ENCODE data around the gene ALDH1L2. TPM values are rescaled to one million over a fixed set of nuclear protein-coding genes. Genes with fewer than 3 reads are reported as not detected.

The ALDH1L2 gene
- total RNA-seq, 1 experiment from 2014 or later, result 0.15 TPM

DNA sequence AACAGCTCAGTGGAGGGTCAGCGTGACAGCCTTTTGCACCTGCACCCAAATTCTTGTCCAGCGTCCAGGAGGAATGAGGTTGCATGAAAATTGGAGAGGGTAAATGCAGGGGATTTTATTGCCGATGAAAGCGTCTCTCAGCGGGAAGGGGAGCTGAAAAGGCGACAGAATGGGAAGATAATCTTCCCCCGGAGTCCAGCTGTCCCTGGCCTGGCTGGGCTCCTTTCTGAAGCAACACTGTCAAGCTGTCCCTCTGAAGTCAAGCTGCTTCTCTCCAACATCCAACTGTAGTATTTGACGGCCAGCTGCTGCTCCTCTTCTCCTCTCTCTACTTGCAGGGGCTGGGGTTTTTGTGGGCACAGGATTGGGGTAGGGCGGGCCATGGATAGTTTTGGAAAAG lies 65.5 kb downstream of the ALDH1L2 start:
- no peak overlapping the region for H3K4me2 ChIP-seq (ENCODE audit: low read length)
- POLR2A ChIA-PET (ENCODE audit: unreplicated experiment), result no interaction called here
- BruUV-seq (replicated peaks), result no TSS peak
- peaks cover 15% of the 10 kb centered on the region; the same call in 1 of the 2 replicates for H3K36me3 ChIP-seq (ENCODE audit: low read depth, low read length)
- H4K20me1 ChIP-seq (ENCODE audit: low read length), result no peaks in the 10 kb centered on the region
- H2AFZ ChIP-seq (ENCODE audit: low read length), result no peak overlapping the region
- no peak overlapping the region for H3K9ac ChIP-seq (ENCODE audit: low read length)
- ATAC-seq (no peak), DNase-seq (no peak)
- H3K79me2 ChIP-seq (ENCODE audit: low read length), result peaks cover 3% of the 10 kb centered on the region; the same call in 1 of the 2 replicates
- TF ChIP-seq EZH2 (IDR thresholded peaks at IDR 0.05; ENCODE audit: low read length, unreplicated experiment) (no peak), EZH2phosphoT487 (IDR thresholded peaks at IDR 0.05; ENCODE audit: borderline replicate concordance, low read length) (no peak)
- TF ChIP-seq, protein P1, sequence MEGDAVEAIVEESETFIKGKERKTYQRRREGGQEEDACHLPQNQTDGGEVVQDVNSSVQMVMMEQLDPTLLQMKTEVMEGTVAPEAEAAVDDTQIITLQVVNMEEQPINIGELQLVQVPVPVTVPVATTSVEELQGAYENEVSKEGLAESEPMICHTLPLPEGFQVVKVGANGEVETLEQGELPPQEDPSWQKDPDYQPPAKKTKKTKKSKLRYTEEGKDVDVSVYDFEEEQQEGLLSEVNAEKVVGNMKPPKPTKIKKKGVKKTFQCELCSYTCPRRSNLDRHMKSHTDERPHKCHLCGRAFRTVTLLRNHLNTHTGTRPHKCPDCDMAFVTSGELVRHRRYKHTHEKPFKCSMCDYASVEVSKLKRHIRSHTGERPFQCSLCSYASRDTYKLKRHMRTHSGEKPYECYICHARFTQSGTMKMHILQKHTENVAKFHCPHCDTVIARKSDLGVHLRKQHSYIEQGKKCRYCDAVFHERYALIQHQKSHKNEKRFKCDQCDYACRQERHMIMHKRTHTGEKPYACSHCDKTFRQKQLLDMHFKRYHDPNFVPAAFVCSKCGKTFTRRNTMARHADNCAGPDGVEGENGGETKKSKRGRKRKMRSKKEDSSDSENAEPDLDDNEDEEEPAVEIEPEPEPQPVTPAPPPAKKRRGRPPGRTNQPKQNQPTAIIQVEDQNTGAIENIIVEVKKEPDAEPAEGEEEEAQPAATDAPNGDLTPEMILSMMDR (conservative IDR thresholded peaks at IDR 0.05; ENCODE audit: low read depth, low read length), result no peak
- no peak overlapping the region for H3K4me3 ChIP-seq (ENCODE audit: low read length)
- no peaks in the 10 kb centered on the region for H3F3A ChIP-seq (ENCODE audit: low read length, unreplicated experiment)
- intact Hi-C loops (cut with micrococcal nuclease), result no loop called here
- no peak overlapping the region for H3K27ac ChIP-seq (ENCODE audit: low read length)
- H3K9me3 ChIP-seq (ENCODE audit: low read length), result no peaks in the 10 kb centered on the region
- H3K27me3 ChIP-seq (ENCODE audit: low read length), result no peaks in the 10 kb centered on the region
- CTCF ChIA-PET, result no interaction called here
- no peaks in the 10 kb centered on the region for H3K9me2 ChIP-seq (replicated peaks; ENCODE audit: low read length)
- H3K4me1 ChIP-seq (ENCODE audit: insufficient read depth, low read length), result peaks cover 9% of the 10 kb centered on the region

DNA sequence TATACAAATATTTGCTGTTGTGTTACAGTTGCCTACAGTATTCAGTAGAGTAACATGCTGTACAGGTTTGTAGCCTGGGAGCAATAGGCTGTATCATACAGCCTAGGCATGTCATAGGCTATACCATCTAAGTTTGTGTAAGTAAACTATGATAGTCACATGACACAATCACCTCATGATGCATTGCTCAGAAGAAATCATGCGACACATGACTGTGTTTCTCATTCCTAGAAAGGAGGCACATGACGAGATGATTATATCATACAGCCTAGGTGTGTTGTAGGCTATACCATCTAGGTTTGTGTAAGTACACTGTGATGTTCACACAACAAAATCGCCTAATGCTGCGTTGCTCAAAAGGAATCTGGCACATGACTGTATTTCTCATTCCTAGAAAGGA lies 66.2 kb downstream of the ALDH1L2 start:
- H3K4me1 ChIP-seq (ENCODE audit: insufficient read depth, low read length), result peaks cover 9% of the 10 kb centered on the region
- intact Hi-C loops (cut with micrococcal nuclease), result no loop called here
- BruUV-seq (replicated peaks), result no TSS peak
- no peak for ATAC-seq
- H3K4me2 ChIP-seq (ENCODE audit: low read length), result no peak overlapping the region
- ChIA-PET POLR2A (ENCODE audit: unreplicated experiment) (no interaction called here), CTCF (no interaction called here)
- H3K27me3 ChIP-seq (ENCODE audit: low read length), result no peaks in the 10 kb centered on the region
- H3K36me3 ChIP-seq (ENCODE audit: low read depth, low read length), result peaks cover 16% of the 10 kb centered on the region; the same call in 1 of the 2 replicates
- TF ChIP-seq EZH2 (IDR thresholded peaks at IDR 0.05; ENCODE audit: low read length, unreplicated experiment) (no peak), EZH2phosphoT487 (IDR thresholded peaks at IDR 0.05; ENCODE audit: borderline replicate concordance, low read length) (no peak)
- TF ChIP-seq, protein P1 (conservative IDR thresholded peaks at IDR 0.05; ENCODE audit: low read depth, low read length), result no peak
- H3K27ac ChIP-seq (ENCODE audit: low read length), result no peak overlapping the region
- no peaks in the 10 kb centered on the region for H4K20me1 ChIP-seq (ENCODE audit: low read length)
- no peak for DNase-seq
- no peaks in the 10 kb centered on the region for H3F3A ChIP-seq (ENCODE audit: low read length, unreplicated experiment)
- no peaks in the 10 kb centered on the region for H3K9me2 ChIP-seq (replicated peaks; ENCODE audit: low read length)
- no peak overlapping the region for H3K9ac ChIP-seq (ENCODE audit: low read length)
- no peak overlapping the region for H2AFZ ChIP-seq (ENCODE audit: low read length)
- peaks cover 3% of the 10 kb centered on the region; the same call in 1 of the 2 replicates for H3K79me2 ChIP-seq (ENCODE audit: low read length)
- no peak overlapping the region for H3K4me3 ChIP-seq (ENCODE audit: low read length)
- no peaks in the 10 kb centered on the region for H3K9me3 ChIP-seq (ENCODE audit: low read length)

DNA sequence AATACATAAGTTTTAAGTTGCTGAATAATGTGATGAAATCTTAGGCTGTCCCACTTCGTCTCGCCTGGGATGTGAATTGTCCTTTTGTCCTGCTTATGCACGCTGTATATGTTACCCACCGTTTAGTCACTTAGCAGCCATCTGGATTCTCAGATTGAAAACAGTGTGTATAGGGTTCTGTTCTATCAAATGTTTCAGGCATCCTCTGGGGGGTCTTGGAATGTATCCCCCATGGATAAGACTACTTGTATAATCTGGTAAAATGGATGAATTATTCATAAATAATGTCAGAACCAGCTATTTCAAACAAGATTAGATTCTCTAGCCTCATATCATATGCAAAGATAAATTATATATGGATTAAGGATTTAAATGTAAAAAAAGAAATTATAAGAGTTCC lies 68.7 kb downstream of the ALDH1L2 start:
- Histone ChIP-seq H3F3A (ENCODE audit: low read length, unreplicated experiment) (no peaks in the 10 kb centered on the region), H3K9me2 (replicated peaks; ENCODE audit: low read length) (no peaks in the 10 kb centered on the region), H3K9me3 (ENCODE audit: low read length) (no peaks in the 10 kb centered on the region), H3K4me3 (ENCODE audit: low read length) (no peak overlapping the region), H3K4me2 (ENCODE audit: low read length) (no peak overlapping the region), H3K4me1 (ENCODE audit: insufficient read depth, low read length) (peaks cover 7% of the 10 kb centered on the region), H3K27ac (ENCODE audit: low read length) (no peak overlapping the region), H4K20me1 (ENCODE audit: low read length) (no peaks in the 10 kb centered on the region), H3K36me3 (ENCODE audit: low read depth, low read length) (peaks cover 26% of the 10 kb centered on the region), H3K79me2 (ENCODE audit: low read length) (peaks cover 3% of the 10 kb centered on the region; the same call in 1 of the 2 replicates), H3K27me3 (ENCODE audit: low read length) (no peaks in the 10 kb centered on the region), H2AFZ (ENCODE audit: low read length) (no peak overlapping the region), H3K9ac (ENCODE audit: low read length) (no peak overlapping the region)
- intact Hi-C loops (cut with micrococcal nuclease), result no loop called here
- ChIA-PET CTCF (no interaction called here), POLR2A (ENCODE audit: unreplicated experiment) (no interaction called here)
- ATAC-seq (no peak), DNase-seq (no peak)
- TF ChIP-seq, protein P1 (conservative IDR thresholded peaks at IDR 0.05; ENCODE audit: low read depth, low read length), result no peak
- TF ChIP-seq EZH2 (IDR thresholded peaks at IDR 0.05; ENCODE audit: low read length, unreplicated experiment), result no peak
- TF ChIP-seq EZH2phosphoT487 (IDR thresholded peaks at IDR 0.05; ENCODE audit: borderline replicate concordance, low read length), result no peak
- no TSS peak for BruUV-seq (replicated peaks)
